ENCODE measurements around the gene SOX10.

- TF ChIP-seq PATZ1 (tag by site-specific recombination; IDR thresholded peaks at IDR 0.05) (no peak), ZNF404 (tag by site-specific recombination; IDR thresholded peaks at IDR 0.05) (no peak), MYNN (tag by site-specific recombination; IDR thresholded peaks at IDR 0.05; ENCODE audit: borderline replicate concordance) (no peak), ZNF571 (tag by site-specific recombination; IDR thresholded peaks at IDR 0.05) (no peak), CTCF (tag by site-specific recombination; IDR thresholded peaks at IDR 0.05) (no peak)
Measured at GRCh38 chr22:37982151-37982785, 2.1 kb downstream of the SOX10 start.
